Omental fat pad (tissue), 4 donors: ENCODE results near the gene TCL1B. TPM values are rescaled to one million over a fixed set of nuclear protein-coding genes. Genes with fewer than 3 reads are reported as not detected.
"Not testable (repeated sequence)": the region's sequence is repeated elsewhere in the genome, so short reads cannot be mapped to it uniquely, and the experiment has no call there.

Source experiments
- ATAC-seq: fragments of 150-250 bp; one replicate; pipeline ENCODE4 v1.9.1; 2016; ENCODE audit warnings: mild to moderate bottlenecking, moderate library complexity; ENCODE audit not compliant: low FRiP score
- DNase-seq: peaks from one replicate; pipeline ENCODE4 v3.0.0-alpha.2; 2019; ENCODE audit warnings: low spot score
- total RNA-seq, 4 donors: library from RNA; depleted of rRNA; stranded (reverse); fragments of >200 nt; gene quantifications; one replicate each; pipeline ENCODE4 v1.1.0, GENCODE V29; 2016
- TF ChIP-seq, protein P1 (sequence below), 3 donors: fragments of 450-650 bp; IDR thresholded peaks; one replicate each; pipeline ENCODE4 v1.5.1; 2016 to 2017; ENCODE audit warnings: antibody characterized with exemption in 3 of 3, mild to moderate bottlenecking in 3 of 3, moderate library complexity in 2 of 3

The TCL1B gene
- total RNA-seq, 4 donors from 2014 or later = not detected

DNA sequence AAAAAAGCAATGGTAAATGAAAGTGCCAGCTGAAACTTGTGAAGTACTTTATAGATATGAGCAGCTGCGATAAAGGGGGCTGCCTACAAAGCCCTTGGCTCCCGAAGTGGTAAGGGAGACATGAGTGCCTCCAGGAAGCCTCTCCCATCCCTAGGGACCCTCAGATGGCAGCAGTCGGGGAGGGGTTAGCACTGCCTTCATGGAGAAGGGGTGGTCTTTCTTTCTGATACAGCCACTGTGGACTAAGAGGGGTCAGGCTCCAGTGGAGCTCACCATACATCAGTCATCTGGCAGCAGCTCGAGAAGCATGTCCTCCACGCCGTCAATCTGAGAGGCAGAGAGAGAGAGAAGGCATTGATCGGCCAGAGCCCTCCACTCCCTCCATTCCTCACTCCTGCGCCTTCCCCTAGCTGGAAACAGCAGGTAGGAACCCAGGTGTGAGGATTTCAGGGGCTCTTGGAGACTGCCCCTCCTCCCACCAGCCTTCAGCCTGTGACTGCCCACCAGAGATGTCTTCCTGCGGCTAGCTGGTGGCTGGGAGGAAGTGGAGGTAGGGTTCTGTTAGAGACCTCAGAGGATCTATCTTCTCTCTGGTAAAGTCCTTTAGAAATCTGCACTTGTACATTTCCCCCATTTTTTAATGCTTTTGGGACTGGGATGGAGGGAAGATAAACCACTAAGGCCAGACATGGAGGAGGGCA, 25.4 kb downstream of the TCL1B start:
- TF ChIP-seq, protein P1, sequence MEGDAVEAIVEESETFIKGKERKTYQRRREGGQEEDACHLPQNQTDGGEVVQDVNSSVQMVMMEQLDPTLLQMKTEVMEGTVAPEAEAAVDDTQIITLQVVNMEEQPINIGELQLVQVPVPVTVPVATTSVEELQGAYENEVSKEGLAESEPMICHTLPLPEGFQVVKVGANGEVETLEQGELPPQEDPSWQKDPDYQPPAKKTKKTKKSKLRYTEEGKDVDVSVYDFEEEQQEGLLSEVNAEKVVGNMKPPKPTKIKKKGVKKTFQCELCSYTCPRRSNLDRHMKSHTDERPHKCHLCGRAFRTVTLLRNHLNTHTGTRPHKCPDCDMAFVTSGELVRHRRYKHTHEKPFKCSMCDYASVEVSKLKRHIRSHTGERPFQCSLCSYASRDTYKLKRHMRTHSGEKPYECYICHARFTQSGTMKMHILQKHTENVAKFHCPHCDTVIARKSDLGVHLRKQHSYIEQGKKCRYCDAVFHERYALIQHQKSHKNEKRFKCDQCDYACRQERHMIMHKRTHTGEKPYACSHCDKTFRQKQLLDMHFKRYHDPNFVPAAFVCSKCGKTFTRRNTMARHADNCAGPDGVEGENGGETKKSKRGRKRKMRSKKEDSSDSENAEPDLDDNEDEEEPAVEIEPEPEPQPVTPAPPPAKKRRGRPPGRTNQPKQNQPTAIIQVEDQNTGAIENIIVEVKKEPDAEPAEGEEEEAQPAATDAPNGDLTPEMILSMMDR (IDR thresholded peaks at IDR 0.05) = no peak
- DNase-seq (no peak), ATAC-seq (no peak)

DNA sequence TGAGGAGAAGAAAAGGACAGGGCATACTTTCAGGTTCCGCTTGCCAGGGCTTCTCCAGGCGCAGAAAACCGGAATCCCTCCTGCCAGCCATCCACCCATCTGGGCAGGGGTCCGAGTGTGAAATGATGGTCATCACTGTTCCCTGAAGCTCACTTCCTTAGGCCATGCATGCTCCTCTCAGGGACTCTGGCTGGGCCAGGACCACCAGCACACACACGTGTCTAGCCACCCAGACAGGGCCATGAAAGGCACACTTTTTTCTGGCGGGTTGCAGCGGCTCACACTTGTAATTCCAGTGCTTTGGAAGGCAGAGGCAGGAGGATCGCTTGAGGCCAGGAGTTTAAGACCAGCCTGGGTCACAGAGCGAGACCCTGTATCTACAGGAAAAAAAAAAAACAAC, 26.2 kb downstream of the TCL1B start:
- TF ChIP-seq, protein P1 (IDR thresholded peaks at IDR 0.05) = no peak
- ATAC-seq = no peak
- DNase-seq = no peak

DNA sequence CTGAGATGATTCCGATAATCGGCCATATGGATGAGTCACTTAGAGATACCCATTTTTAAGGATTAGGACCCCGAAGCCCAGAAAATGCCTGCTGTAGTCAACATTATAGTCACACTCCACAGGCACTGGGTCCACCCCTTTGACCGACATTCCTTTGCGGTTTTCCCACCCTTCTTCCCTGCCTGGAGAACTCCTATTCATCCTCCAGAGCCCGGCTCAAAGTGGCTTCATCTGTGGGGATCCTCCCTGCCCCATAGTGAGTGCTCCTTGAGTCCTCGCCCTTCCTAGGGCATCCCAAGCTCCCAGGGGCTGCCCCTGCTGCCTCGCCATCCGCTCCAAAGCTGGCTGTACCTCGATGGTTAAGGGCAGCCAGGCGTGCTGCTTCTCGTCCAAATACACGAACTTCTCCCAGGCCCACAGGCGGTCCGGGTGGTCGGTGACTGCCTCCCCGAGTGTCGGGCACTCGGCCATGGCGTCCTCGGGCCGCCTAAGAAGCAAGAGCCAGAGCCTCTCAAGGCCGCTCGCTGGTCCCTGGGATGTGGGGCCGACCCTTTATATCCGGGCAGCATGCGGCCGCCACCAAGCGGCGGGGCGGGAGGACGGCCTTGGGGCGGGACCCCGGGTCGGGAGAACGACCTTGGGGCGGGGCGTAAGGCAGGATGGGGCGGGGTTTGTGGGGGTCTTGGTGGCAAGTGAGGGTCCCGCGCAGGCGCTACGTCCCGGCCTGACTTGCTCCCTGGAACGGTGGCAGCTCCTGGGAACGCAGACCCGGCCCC, 27.6 kb downstream of the TCL1B start, which contains the start of gene TCL1A:
Gene TCL1A, minus strand, starts transcription at position 530 of the 776 bp plus-strand sequence. Its CDS starts 59 bp downstream, at position 471.
- TF ChIP-seq, protein P1 (IDR thresholded peaks at IDR 0.05) = no peak
- DNase-seq = no peak
- no peak for ATAC-seq

DNA sequence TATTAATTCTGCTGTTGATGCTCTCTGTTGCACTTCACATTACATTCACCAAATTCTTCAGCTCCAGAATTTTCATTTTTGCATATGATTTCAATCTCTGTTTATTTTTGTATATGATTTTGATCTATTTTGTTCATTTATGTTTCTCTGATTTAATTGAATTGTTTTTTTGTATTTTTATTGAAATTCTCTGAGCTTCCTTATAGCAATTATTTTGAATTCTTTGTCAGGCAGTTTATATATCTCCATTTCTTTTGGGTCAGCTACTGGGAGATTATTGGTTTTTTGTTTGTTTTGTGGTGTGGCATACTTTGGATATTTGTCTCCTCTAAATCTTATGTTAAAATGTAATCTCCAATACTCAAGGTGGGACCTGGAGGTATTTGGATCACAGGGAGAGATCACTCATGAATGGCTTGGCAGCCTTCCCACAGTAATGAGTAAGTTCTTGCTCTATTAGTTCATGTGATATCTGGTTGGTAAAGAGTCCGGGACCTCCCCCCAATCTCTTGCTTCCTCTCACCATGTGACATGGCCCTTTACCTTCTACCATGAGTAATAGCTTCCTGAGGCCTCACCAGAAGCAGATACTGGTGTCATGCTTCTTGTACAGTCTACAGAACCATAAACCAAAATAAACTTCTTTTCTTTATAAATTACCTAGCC, 36.4 kb downstream of the TCL1B start:
- DNase-seq = no peak
- ATAC-seq = no peak
- TF ChIP-seq, protein P1 (IDR thresholded peaks at IDR 0.05) = no peak

DNA sequence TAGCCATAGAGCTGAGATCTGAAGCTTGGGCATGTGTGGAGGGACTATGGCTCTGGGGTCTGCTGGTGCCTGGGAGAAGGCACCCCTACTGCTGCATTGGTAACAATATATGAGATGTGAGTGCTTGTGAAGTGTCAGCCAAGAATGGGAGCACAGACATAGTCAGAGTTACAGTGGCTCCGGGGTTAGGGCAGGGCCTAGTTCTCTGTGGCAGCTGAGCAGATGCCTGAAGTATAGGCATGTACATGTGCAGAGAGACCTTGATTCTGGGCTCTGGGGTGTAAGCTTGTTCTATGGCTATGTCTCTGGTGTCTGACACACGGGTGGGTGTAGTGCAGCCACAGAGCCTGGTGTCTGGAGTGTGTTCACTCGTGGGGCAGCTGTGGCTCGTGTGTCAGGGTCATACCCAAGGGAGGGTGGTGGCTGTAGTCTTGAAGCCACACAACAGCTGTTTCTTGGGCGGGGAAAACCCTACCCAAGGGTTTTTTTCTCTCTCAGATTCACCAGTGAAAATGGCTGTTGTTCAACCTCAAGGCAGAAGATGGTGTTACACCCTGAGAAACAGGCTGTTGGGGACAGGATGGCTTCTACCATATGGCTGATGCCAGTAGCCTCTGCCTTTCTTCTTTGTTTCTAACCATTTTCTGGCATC, 39.6 kb downstream of the TCL1B start:
- ATAC-seq = no peak
- TF ChIP-seq, protein P1 (IDR thresholded peaks at IDR 0.05) = no peak
- no peak for DNase-seq

DNA sequence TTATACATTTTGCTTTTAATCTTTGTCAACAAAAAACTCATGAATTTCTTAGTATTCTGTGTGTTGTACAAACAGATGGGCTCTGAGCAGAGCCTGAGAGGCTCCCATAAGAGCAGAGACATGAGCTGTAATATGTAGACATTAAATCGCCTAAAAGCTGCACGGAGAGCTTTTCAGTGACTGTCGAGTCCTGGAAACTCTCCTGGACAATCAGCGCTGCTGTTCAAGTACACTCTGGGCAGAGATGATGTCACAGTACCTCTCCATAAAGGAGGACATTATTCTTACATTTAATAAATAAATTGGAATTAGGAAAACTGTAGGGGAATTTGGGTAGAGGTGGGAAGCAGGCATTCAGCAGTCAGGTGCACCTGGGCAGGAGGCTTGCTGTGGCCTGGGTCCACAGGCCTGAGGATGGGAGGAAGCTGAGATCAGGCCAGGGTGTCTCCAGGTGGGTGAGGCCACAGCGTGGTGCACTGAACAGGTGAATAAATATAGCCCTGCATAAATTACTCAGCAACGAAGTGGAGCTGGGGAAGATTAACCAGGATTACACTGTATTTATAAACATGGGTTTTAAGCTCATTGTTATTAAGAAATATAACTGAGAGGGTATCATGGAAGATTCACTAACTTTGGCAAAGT, 41.0 kb downstream of the TCL1B start:
- ATAC-seq (no peak), DNase-seq (no peak)
- TF ChIP-seq, protein P1 (IDR thresholded peaks at IDR 0.05) = no peak

DNA sequence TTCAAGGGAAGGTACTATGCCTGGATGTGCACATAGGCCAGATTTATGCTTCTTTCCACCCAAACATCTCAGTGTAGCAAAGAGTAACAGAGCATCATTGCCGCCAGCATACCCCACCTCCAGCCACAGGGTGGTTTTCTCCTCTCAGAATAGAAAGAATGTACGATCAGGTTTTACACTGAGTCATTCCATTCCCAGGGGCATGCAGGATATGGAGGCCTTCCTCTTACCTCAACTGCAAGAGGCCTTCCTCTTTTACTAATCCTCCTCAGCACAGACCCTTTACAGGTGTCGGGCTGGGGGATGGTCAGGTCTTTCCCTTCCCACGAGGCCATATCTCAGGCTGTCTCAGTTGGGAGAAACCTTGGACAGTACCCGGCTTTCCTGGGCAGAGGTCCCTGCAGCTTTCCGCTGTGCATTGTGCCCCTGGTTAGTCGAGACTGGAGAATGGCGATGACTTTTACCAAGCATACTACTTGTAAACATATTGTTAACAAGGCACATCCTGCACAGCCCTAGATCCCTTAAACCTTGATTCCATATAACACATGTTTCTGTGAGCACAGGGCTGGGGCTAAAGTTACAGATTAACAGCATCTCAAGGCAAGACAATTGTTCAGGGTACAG, 43.3 kb downstream of the TCL1B start:
- DNase-seq, ATAC-seq: not testable (repeated sequence)
